Activated B cell treated with CpG ODN at 0.5 μM for 24 hours (primary cell): ENCODE results near the gene BBS7. TPM values are rescaled to one million over a fixed set of nuclear protein-coding genes. Genes with fewer than 3 reads are reported as not detected.

Experiments
- ATAC-seq: fragments of 200-7000 bp; cut with Tn5 transposase; one replicate; pipeline ENCODE4 v1.10.0; 2021; ENCODE audit warnings: low read depth, mild to moderate bottlenecking, moderate library complexity
- CTCF ChIA-PET: fragments of 350-600 bp; sonication (Branson Sonifier 250); formaldehyde crosslinking; loops from one replicate; lab custom pipeline; 2021; ENCODE audit warnings: antibody characterized with exemption; lab: Charles Lee
- POLR2A ChIA-PET: fragments of 350-600 bp; sonication (Branson Sonifier 250); formaldehyde crosslinking; loops from one replicate; lab custom pipeline; 2021; ENCODE audit warnings: antibody characterized with exemption; lab: Charles Lee
- DNase-seq: peaks from one replicate; pipeline ENCODE4 v3.0.0; 2022
- H3K27ac Mint-ChIP-seq: one replicate; pipeline ENCODE4 v1.8.0; 2020; ENCODE audit warnings: mixed read lengths
- H3K27me3 Mint-ChIP-seq: one replicate; pipeline ENCODE4 v1.8.0; 2021; ENCODE audit warnings: mixed read lengths
- H3K36me3 Mint-ChIP-seq: one replicate; pipeline ENCODE4 v1.8.0; 2021; ENCODE audit warnings: low read depth, mixed read lengths
- H3K4me1 Mint-ChIP-seq: one replicate; pipeline ENCODE4 v1.8.0; 2021; ENCODE audit warnings: mixed read lengths
- H3K4me3 Mint-ChIP-seq: one replicate; pipeline ENCODE4 v1.8.0; 2020; ENCODE audit warnings: mild to moderate bottlenecking, mixed read lengths
- H3K9me3 Mint-ChIP-seq: one replicate; pipeline ENCODE4 v1.8.0; 2020; ENCODE audit warnings: mixed read lengths
- CTCF ChIP-seq: fragments of 200-600 bp; IDR thresholded peaks from one replicate; pipeline ENCODE4 v1.8.0; 2022; ENCODE audit warnings: antibody characterized with exemption, mild to moderate bottlenecking
- intact Hi-C: fragments of 100-400 bp; cut with micrococcal nuclease; formaldehyde crosslinking; loops from one replicate; pipeline ENCODE4 v1.15.1; 2024
- total RNA-seq: library from RNA; stranded (reverse); gene quantifications from 2 replicates; pipeline ENCODE4 v1.2.3, GENCODE V29; 2022

BBS7 gene
- total RNA-seq, 1 donor from 2014 or later: 9.4 TPM

GRCh38 chr4:121898150-121898549 is 27.9 kb upstream of the BBS7 start:
- CTCF ChIA-PET: interaction anchor here (1.3 kb wide), 1 partner anchor 105 kb away, joined by 4 read pairs; no protein-coding TSS in a partner anchor
- no peaks in the 10 kb centered on the region for H3K9me3 Mint-ChIP-seq
- peaks cover 4% of the 10 kb centered on the region for H3K4me1 Mint-ChIP-seq
- no peak overlapping the region for H3K27ac Mint-ChIP-seq
- ATAC-seq: no peak
- POLR2A ChIA-PET: no interaction called here
- intact Hi-C loops: no loop called here
- peaks cover 10% of the 10 kb centered on the region for H3K27me3 Mint-ChIP-seq
- DNase-seq: no peak
- no peak for TF ChIP-seq CTCF
- H3K36me3 Mint-ChIP-seq: no peaks in the 10 kb centered on the region
- no peak overlapping the region for H3K4me3 Mint-ChIP-seq

- Mint-ChIP-seq H3K27me3 (peaks cover 39% of the 10 kb centered on the region), H3K4me1 (peaks cover 3% of the 10 kb centered on the region), H3K36me3 (no peaks in the 10 kb centered on the region), H3K4me3 (no peak overlapping the region), H3K27ac (no peak overlapping the region), H3K9me3 (no peaks in the 10 kb centered on the region)
- ATAC-seq (no peak), DNase-seq (no peak)
- POLR2A ChIA-PET: no interaction called here
- TF ChIP-seq CTCF: no peak
- intact Hi-C loops: no loop called here
- CTCF ChIA-PET: no interaction called here
Measured at GRCh38 chr4:121888134-121888533, 17.9 kb upstream of the BBS7 start.

- CTCF ChIA-PET: no interaction called here
Measured at GRCh38 chr4:121885115-121885514, 14.8 kb upstream of the BBS7 start.

GRCh38 chr4:121881158-121881557 is 10.9 kb upstream of the BBS7 start:
- no peaks in the 10 kb centered on the region for H3K36me3 Mint-ChIP-seq
- H3K9me3 Mint-ChIP-seq: no peaks in the 10 kb centered on the region
- POLR2A ChIA-PET: no interaction called here
- intact Hi-C loops: no loop called here
- ATAC-seq: no peak
- CTCF ChIA-PET: no interaction called here
- peaks cover 30% of the 10 kb centered on the region for H3K27me3 Mint-ChIP-seq
- no peaks in the 10 kb centered on the region for H3K4me1 Mint-ChIP-seq
- TF ChIP-seq CTCF: no peak
- H3K27ac Mint-ChIP-seq: no peak overlapping the region
- no peak for DNase-seq
- no peak overlapping the region for H3K4me3 Mint-ChIP-seq

More at GRCh38 chr4:121885115-121885514, 14.8 kb upstream of the BBS7 start:
- H3K4me1 Mint-ChIP-seq: peaks cover 3% of the 10 kb centered on the region
- intact Hi-C loops: no loop called here
- TF ChIP-seq CTCF: no peak
- no peaks in the 10 kb centered on the region for H3K9me3 Mint-ChIP-seq
- POLR2A ChIA-PET: no interaction called here
- no peak for DNase-seq
- no peak for ATAC-seq
- H3K4me3 Mint-ChIP-seq: no peak overlapping the region
- H3K27me3 Mint-ChIP-seq: peaks cover 38% of the 10 kb centered on the region
- no peaks in the 10 kb centered on the region for H3K36me3 Mint-ChIP-seq
- no peak overlapping the region for H3K27ac Mint-ChIP-seq

- ChIA-PET POLR2A (no interaction called here), CTCF (no interaction called here)
- no peak overlapping the region for H3K27ac Mint-ChIP-seq
- intact Hi-C loops: no loop called here
- ATAC-seq: no peak
- H3K4me1 Mint-ChIP-seq: no peaks in the 10 kb centered on the region
- H3K27me3 Mint-ChIP-seq: peaks cover 31% of the 10 kb centered on the region
- H3K9me3 Mint-ChIP-seq: no peaks in the 10 kb centered on the region
- no peaks in the 10 kb centered on the region for H3K36me3 Mint-ChIP-seq
- no peak for DNase-seq
- H3K4me3 Mint-ChIP-seq: no peak overlapping the region
- TF ChIP-seq CTCF: no peak
Measured at GRCh38 chr4:121879135-121879534, 8.9 kb upstream of the BBS7 start.
